AG09319 (cell line): ENCODE measurements around the gene SLC38A6.
A peak's percentile ranks its signal among the peaks of the same experiment; 100 is the strongest.
"Not testable (repeated sequence)": the region's sequence is repeated elsewhere in the genome, so short reads cannot be mapped to it uniquely, and the experiment has no call there.

Experiments used
- DNase-seq: peaks from one replicate; pipeline ENCODE4 v3.0.0-alpha.2; 2010; ENCODE audit warnings: low read depth; ENCODE audit errors: extremely low read depth
- TF ChIP-seq, protein P1 (sequence below): IDR thresholded peaks from 2 replicates; pipeline ENCODE4 v1.5.1; 2011; ENCODE audit warnings: low read depth, mild to moderate bottlenecking, inconsistent platforms, low read length, moderate library complexity

The SLC38A6 gene

DNA sequence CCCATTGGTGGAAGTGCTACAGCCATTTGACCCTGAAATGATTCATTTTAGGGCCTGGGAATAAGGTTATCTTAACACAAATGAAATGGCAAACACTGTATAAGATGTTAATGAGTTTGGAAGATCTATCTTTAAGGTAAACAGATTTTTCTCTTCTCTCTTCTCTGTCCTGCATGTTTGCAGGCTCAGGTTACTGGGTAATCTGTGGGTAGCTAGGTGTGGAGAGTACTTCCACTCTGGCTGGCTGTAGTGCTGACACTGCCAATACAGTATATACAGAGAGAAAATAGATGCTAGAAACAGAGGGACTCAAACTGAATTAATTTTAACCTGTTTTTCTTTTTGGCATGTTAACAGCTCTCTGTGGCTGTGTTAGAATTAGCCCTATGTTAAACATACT lies 84.6 kb downstream of the SLC38A6 start:
- TF ChIP-seq, protein P1, sequence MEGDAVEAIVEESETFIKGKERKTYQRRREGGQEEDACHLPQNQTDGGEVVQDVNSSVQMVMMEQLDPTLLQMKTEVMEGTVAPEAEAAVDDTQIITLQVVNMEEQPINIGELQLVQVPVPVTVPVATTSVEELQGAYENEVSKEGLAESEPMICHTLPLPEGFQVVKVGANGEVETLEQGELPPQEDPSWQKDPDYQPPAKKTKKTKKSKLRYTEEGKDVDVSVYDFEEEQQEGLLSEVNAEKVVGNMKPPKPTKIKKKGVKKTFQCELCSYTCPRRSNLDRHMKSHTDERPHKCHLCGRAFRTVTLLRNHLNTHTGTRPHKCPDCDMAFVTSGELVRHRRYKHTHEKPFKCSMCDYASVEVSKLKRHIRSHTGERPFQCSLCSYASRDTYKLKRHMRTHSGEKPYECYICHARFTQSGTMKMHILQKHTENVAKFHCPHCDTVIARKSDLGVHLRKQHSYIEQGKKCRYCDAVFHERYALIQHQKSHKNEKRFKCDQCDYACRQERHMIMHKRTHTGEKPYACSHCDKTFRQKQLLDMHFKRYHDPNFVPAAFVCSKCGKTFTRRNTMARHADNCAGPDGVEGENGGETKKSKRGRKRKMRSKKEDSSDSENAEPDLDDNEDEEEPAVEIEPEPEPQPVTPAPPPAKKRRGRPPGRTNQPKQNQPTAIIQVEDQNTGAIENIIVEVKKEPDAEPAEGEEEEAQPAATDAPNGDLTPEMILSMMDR: no peak
- no peak for DNase-seq

DNA sequence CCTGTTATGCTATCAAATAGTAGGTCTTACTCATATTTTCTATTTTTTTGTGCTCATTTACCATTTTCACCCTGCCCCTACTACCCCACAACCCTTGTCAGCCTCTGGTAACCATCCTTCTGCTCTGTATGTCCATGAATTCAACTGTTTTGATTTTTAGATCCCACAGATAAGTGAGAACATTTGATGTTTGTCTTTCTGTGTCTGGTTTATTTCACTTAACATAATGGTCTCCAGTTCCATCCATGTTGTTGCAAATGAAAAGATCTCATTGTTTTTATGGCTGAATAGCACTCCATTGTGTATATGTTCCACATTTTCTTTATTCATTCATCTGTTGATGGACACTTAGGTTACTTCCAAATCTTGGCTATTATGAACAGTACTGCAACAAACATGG lies 91.4 kb downstream of the SLC38A6 start:
- DNase-seq: not testable (repeated sequence)

DNA sequence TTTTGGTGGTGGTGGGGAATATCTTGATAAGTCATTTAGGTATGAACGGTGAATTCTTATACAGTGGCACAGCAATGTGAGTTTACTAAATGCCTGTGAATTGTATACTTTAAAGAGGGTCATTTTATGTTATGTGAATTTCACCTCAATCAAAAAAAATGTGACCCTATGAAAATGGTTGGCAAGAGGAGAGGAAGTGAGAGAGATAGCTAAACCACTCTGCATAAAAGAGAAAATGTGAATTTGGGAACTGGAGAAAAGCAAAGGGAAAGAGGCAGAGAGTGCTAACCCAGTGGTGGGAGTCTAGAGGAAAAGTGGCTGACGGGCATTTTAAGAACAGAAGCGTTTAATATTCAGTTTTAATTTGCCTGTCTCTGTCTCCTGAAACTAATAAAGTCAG lies 93.8 kb downstream of the SLC38A6 start:
- DNase-seq: no peak
- TF ChIP-seq, protein P1: no peak

DNA sequence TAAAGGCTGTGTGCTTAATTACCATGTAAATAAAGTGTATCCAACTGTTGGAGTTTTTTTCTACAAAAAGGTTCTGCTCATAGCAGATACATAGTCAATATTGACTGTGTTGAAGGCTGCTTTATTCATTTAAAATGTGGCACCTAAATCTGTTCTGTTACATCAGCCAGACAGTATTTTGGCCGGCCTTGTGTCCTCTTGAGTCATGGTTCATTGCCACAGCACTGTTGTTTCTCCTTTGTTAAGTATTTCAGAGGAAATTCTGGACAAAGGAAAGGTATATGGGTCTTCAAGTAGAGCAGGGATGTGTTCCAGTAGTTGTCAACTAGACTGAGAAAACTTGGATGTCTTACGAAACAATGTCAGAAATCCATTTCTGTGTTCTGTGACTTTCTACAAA lies 95.5 kb downstream of the SLC38A6 start:
- DNase-seq: no peak
- TF ChIP-seq, protein P1: no peak

DNA sequence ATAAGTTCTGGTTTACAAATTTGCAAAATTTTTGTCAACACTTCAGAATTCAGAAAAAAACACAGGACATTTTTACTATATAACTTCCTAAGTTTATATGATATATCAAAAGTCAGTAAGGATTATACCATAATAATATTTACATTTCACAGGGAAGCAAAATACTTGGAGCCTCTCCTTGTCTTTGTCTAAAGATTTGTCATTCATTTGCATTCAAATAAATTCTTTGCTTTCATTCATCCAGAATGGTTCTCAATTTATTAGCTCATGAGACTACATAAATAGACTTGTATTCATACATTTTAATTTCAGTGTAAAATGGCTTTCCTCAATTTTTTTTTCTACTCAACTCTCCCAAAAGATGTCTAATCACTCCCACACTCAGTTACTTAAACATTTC lies 96.4 kb downstream of the SLC38A6 start:
- no peak for DNase-seq
- TF ChIP-seq, protein P1: no peak

DNA sequence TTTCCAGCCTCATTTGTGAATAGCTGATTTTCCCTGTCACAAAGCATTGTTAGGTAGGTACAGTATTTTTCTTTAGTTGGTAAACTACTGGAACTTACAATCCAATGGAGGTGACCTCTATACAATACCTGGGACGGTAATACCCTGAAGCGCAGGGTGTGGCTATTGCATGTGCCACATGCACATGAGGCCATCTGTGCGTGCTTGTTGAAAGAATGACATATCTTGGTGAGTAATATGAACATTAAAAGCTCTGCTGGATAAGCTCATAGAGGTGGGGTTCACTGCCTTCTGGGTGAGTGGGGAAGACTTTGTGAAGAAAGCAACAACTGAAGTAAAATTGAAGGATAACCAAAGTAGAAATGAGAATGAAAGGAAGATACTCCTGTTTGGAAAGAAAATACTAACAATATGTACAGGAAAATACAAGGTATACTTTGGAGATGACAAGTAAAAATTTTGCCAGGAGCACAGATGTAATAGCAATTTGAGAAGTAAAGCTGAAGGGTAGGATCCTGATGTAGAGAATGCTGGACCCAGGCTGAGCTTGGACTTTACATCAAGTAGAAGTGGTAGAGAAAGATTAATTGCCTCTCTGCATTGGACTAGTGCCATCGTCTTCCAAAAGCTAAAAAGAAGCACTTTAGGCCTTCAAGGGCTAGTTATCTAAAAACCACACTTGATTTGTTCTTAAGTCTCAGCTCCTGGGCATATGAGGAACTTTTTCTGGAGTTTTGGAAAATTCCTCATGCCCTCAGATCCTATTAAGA lies 97.1 kb downstream of the SLC38A6 start:
- TF ChIP-seq, protein P1: no peak
- no peak for DNase-seq

DNA sequence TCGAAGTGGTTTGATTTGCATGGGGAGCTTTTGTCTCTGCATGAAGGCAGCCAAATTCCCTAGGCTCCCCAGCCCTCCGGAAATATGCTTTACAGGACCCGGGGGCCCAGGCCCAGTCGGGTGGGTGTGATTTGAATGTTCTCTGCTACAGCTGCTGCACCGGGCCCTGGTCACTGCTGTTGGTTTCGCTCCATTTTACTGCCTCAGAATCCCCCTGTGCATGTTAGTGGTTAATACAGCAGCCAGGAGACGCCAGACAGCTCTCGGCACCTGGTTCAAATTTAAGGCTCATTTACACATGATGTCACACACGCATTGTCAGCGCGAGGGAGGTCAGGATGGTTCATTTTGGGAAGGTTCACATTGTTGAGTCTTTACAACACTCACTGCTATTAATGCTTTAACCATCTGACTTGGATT lies 99.6 kb downstream of the SLC38A6 start:
- DNase-seq: peak; percentile 88
- TF ChIP-seq, protein P1: peak; percentile 32

DNA sequence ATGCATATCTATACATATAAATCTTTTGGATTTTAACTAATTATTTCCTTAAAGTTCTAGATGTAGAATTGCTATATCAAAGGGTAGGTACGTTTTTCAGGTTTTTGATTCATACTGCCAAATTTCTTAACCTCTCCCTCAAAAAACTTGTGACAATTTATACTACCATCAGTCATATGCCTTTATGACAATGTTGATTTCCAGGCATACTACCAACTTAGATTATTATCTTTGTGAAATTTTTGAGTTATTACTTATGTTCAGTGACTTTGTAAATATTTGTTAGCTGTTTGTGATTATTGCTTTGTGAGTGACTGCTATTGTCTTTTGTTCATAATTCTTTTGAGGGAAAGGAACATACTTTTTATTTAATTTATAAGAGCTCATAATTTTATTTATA lies 107.0 kb downstream of the SLC38A6 start:
- TF ChIP-seq, protein P1: no peak
- no peak for DNase-seq
